Erythroblast (primary cell): ENCODE measurements around the gene SMCHD1.

ENCODE experiments used
- GATA1 ChIP-seq: IDR thresholded peaks from 2 replicates; pipeline ENCODE4 v1.6.1; 2011; ENCODE audit warnings: low read depth, mild to moderate bottlenecking, control low read depth, low read length, moderate library complexity
- POLR2A ChIP-seq: IDR thresholded peaks from 2 replicates; pipeline ENCODE4 v1.6.1; 2011; ENCODE audit warnings: mild to moderate bottlenecking, low read length

- no peak for TF ChIP-seq POLR2A
- TF ChIP-seq GATA1: no peak
Measured at GRCh38 chr18:2642771-2643170, 12.8 kb upstream of the SMCHD1 start.
